ENCODE measurements around the gene MLST8. TPM values are rescaled to one million over a fixed set of nuclear protein-coding genes. Genes with fewer than 3 reads are reported as not detected.

MLST8 gene
- total and polyA plus RNA-seq, 2 donors (not counting 1 experiment from before 2014, with no cell fraction given): 36.1 to 112 TPM

DNA sequence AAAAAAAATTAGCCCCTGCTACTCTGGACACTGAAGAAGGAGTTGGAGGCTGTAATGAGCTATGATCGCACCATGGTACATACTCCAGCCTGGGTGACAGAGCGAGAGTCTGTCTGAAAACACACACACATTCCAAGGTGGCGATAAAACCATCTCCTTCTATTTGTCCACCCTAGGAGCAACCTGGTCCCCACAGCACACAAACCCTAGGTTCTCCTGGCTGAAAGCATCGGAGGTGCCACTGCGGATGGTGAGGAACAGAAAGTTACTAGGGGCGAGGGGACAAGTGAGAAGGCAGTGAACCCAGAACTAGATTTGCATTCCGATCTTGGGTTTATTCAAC lies 47.5 kb downstream of the MLST8 start:
- Histone ChIP-seq H3K79me2 (ENCODE audit: control insufficient read depth, insufficient read depth, low read length) (peaks cover 24% of the 10 kb centered on the region), H3K4me1 (ENCODE audit: control insufficient read depth in 2 of 2, insufficient read depth in 2 of 2, low read length in 2 of 2) (peaks cover 12 to 41% of the 10 kb centered on the region in 2 donors), H3K27ac (ENCODE audit: low read length in 2 of 2) (peak overlapping the region; percentile 68 to 72), H4K20me1 (ENCODE audit: control insufficient read depth, insufficient read depth, low read length, poor library complexity, severe bottlenecking) (peaks cover 15% of the 10 kb centered on the region), H2AFZ (ENCODE audit: insufficient read depth, low read depth, low read length, poor library complexity, severe bottlenecking) (no peak overlapping the region), H3K27me3 (replicated peaks in 1 of 4; ENCODE audit: control extremely low read depth in 1 of 4, control insufficient read depth in 3 of 4, insufficient read depth in 4 of 4, low read length in 3 of 4) (no peaks in the 10 kb centered on the region), H3K4me2 (replicated peaks; ENCODE audit: low read depth, low read length, poor library complexity, severe bottlenecking) (no peak overlapping the region), H3K4me3 (ENCODE audit: control extremely low read depth in 1 of 5, extremely low read depth in 1 of 5, insufficient read depth in 1 of 5, low read depth in 2 of 5, low read length in 4 of 5) (no peak overlapping the region), H3K9me3 (ENCODE audit: control extremely low read depth in 1 of 3, control insufficient read depth in 2 of 3, insufficient read depth in 1 of 3, low read length in 2 of 3) (no peaks in the 10 kb centered on the region), H3K9ac (ENCODE audit: low read length) (no peak overlapping the region), H3K36me3 (replicated peaks in 1 of 2; ENCODE audit: control extremely low read depth in 1 of 2, control insufficient read depth in 1 of 2, extremely low read depth in 1 of 2, insufficient read depth in 2 of 2, low read length in 1 of 2) (peaks cover 0 to 34% of the 10 kb centered on the region in 2 experiments)
- Mint-ChIP-seq H3K4me3 (peak overlapping the region; percentile 71), H3K27me3 (no peaks in the 10 kb centered on the region), H3K9me3 (ENCODE audit: insufficient read depth) (no peaks in the 10 kb centered on the region), H3K4me1 (peaks cover 26% of the 10 kb centered on the region), H3K27ac (peak overlapping the region; percentile 90)
- no peak for ATAC-seq (ENCODE audit: low read depth)
- WGBS (ENCODE audit: insufficient coverage): 100% methylated on average over 1 of the region's 7 CpGs
- POLR2A ChIA-PET: interaction anchor here (1.8 to 2.5 kb wide), 2 partner anchors 16 to 48 kb away, joined by 4 to 13 read pairs; partner anchors contain the start of genes MLST8 and RNPS1
- intact Hi-C loops (cut with micrococcal nuclease): loop anchor here (5.0 to 10.0 kb wide), 3 partner anchors 90 to 255 kb away; partner anchors contain the start of genes ABCA3 and NHERF2
- peak; percentile 53 for DNase-seq
- CTCF ChIA-PET: interaction anchor here (0.5 to 3.9 kb wide), 13 partner anchors 11 to 1083 kb away, joined by 3 to 71 read pairs (median 5); partner anchors contain the start of gene CASKIN1
- no peak for TF ChIP-seq EZH2 (IDR thresholded peaks at IDR 0.05; ENCODE audit: borderline replicate concordance, insufficient read depth, low read depth, low read length, poor library complexity, severe bottlenecking)
- no peak for TF ChIP-seq CTCF (IDR thresholded peaks at IDR 0.05)

DNA sequence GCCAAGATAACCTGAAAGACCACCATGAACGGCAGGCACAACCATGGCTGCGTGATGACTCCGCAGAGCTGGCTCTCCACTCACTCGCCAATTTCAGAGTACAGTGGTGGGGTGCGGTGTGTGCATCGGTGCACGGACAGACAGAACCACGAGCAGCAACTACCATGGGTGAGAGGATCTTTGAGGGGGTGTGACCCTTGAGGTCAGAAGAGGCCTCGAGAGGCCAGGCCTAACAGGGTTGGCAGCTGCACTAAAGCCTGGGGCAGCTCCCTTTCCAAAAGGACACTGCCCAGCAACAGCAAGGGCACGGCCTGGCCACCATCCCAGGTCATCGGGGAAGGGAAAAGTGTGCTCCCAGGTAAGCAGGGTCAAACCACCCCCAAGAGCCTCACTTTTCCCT lies 48.0 kb downstream of the MLST8 start:
- H3K36me3 ChIP-seq (replicated peaks in 1 of 2; ENCODE audit: control extremely low read depth in 1 of 2, control insufficient read depth in 1 of 2, extremely low read depth in 1 of 2, insufficient read depth in 2 of 2, low read length in 1 of 2): peaks cover 0 to 39% of the 10 kb centered on the region in 2 experiments
- Mint-ChIP-seq H3K4me3 (peak overlapping the region; percentile 71), H3K4me1 (peaks cover 26% of the 10 kb centered on the region), H3K27ac (peak overlapping the region; percentile 90), H3K27me3 (no peaks in the 10 kb centered on the region), H3K9me3 (ENCODE audit: insufficient read depth) (no peaks in the 10 kb centered on the region)
- no peak for DNase-seq
- H3K4me2 ChIP-seq (replicated peaks; ENCODE audit: low read depth, low read length, poor library complexity, severe bottlenecking): no peak overlapping the region
- CTCF ChIA-PET: interaction anchor here (0.6 to 3.9 kb wide), 5 partner anchors 10 to 233 kb away, joined by 3 to 71 read pairs (median 3); partner anchors contain the start of gene CASKIN1
- H3K4me3 ChIP-seq (ENCODE audit: control extremely low read depth in 1 of 5, extremely low read depth in 1 of 5, insufficient read depth in 1 of 5, low read depth in 2 of 5, low read length in 4 of 5): no peak overlapping the region
- H4K20me1 ChIP-seq (ENCODE audit: control insufficient read depth, insufficient read depth, low read length, poor library complexity, severe bottlenecking): peaks cover 18% of the 10 kb centered on the region
- intact Hi-C loops (cut with micrococcal nuclease): loop anchor here (5.0 to 10.0 kb wide), 3 partner anchors 89 to 254 kb away; partner anchors contain the start of genes ABCA3 and NHERF2
- WGBS (ENCODE audit: insufficient coverage): 65% methylated on average over 7 of the region's 11 CpGs
- H3K9me3 ChIP-seq (ENCODE audit: control extremely low read depth in 1 of 3, control insufficient read depth in 2 of 3, insufficient read depth in 1 of 3, low read length in 2 of 3): no peaks in the 10 kb centered on the region
- H3K27me3 ChIP-seq (replicated peaks in 1 of 4; ENCODE audit: control extremely low read depth in 1 of 4, control insufficient read depth in 3 of 4, insufficient read depth in 4 of 4, low read length in 3 of 4): no peaks in the 10 kb centered on the region
- H3K27ac ChIP-seq (ENCODE audit: low read length in 2 of 2): peak overlapping the region; percentile 68 to 72
- TF ChIP-seq EZH2 (IDR thresholded peaks at IDR 0.05; ENCODE audit: borderline replicate concordance, insufficient read depth, low read depth, low read length, poor library complexity, severe bottlenecking) (no peak), CTCF (IDR thresholded peaks at IDR 0.05) (no peak)
- peaks cover 12 to 41% of the 10 kb centered on the region in 2 donors for H3K4me1 ChIP-seq (ENCODE audit: control insufficient read depth in 2 of 2, insufficient read depth in 2 of 2, low read length in 2 of 2)
- H2AFZ ChIP-seq (ENCODE audit: insufficient read depth, low read depth, low read length, poor library complexity, severe bottlenecking): no peak overlapping the region
- H3K9ac ChIP-seq (ENCODE audit: low read length): no peak overlapping the region
- POLR2A ChIA-PET: no interaction called here
- peaks cover 23% of the 10 kb centered on the region for H3K79me2 ChIP-seq (ENCODE audit: control insufficient read depth, insufficient read depth, low read length)
- no peak for ATAC-seq (ENCODE audit: low read depth)

Measured in B cell (primary cell).